Measurements from ENCODE around the gene ATP8A1. TPM values are rescaled to one million over a fixed set of nuclear protein-coding genes. Genes with fewer than 3 reads are reported as not detected.
"Not testable (repeated sequence)": the region's sequence is repeated elsewhere in the genome, so short reads cannot be mapped to it uniquely, and the experiment has no call there.

The ATP8A1 gene
- total RNA-seq, 1 donor, result 26.9 TPM

GRCh38 chr4:42519803-42520417 lies 137.0 kb downstream of the ATP8A1 start:
- DNase-seq (ENCODE audit: low read depth in 2 of 3, low spot score in 2 of 3), result peak; percentile 10 to 69 (median 28)

- no peak for DNase-seq (ENCODE audit: low read depth in 2 of 3, low spot score in 2 of 3)
These were observed 141.6 kb downstream of the ATP8A1 start for GRCh38 chr4:42515156-42515884.

DNA sequence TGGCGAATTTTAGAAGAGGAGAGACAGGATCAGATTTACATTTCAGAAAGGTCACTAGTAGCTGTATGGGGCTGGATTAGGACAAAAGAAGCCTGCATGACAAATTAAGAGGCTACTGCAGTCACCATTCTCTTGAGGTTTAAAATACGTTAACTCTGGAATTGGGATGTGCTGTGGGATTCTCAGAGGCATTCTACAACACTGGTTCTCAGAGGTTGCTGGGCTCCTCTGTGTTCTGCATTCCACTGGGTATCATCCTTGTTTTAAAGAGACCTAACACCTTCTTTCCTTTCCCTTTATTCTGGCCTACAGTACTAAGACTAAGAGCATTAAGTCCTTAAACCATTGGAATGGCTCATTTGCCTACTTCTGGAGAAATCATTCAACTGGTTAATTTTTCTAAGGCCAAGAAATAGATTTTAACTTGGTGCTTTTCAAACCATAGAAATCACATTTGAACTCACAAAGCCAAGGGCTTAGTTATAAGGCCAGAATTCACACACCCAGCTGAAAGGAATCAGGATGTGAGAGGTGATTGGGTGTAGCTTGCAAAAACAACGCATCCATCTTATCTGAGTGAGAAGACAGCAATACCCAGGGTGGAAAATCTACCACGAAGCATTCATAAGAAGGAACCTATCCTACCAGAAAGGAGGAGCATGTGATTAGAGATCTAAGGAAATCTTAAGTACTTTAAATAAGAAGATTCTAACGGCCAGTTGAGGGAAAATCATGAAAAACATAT lies 143.0 kb downstream of the ATP8A1 start:
- no peak for DNase-seq (ENCODE audit: low read depth in 2 of 3, low spot score in 2 of 3)

GRCh38 chr4:42512226-42512625 lies 144.7 kb downstream of the ATP8A1 start:
- DNase-seq (ENCODE audit: low read depth in 2 of 3, low spot score in 2 of 3), result no peak

DNA sequence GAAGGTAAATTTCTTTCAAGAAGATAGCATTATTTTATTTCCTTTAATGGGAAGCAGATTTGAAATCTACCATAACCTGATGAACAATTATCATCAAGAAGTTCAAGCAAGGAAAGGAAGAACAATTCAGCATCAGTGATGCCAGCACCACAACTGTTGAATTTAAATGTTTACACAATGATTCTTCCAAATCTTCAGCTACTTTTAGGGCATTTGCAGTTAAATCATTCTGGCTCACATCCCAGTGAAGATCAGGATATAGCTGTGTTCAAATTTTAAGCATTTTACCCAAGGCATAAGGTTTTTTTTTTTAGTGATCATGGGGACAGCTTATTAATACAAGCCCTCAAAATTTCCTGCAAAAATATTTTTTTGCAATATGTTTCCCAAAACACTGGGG lies 146.7 kb downstream of the ATP8A1 start:
- DNase-seq (ENCODE audit: low read depth in 2 of 3, low spot score in 2 of 3), result no peak

GRCh38 chr4:42501624-42502401 lies 155.1 kb downstream of the ATP8A1 start:
- DNase-seq (ENCODE audit: low read depth in 2 of 3, low spot score in 2 of 3), result no peak

DNA sequence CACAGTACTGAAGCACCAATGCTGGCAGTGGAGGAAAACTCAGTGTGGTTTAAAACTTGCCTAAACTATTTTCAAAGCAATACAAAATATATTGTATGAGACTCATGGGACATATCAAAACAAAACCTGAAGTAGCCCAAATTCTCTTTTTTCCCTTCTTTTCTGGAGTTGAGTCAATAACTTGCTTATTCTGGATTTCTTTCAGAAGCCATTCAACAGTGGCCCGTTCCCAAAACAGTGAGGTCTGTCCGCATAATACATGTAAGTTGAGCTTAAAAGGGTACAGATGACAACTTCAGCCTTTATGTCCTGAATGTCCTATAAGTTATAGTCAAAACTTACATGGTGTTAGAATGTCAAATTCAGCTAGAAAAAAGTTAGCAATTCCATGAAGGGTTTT lies 158.9 kb downstream of the ATP8A1 start:
- DNase-seq (ENCODE audit: low read depth in 2 of 3, low spot score in 2 of 3), result no peak

DNA sequence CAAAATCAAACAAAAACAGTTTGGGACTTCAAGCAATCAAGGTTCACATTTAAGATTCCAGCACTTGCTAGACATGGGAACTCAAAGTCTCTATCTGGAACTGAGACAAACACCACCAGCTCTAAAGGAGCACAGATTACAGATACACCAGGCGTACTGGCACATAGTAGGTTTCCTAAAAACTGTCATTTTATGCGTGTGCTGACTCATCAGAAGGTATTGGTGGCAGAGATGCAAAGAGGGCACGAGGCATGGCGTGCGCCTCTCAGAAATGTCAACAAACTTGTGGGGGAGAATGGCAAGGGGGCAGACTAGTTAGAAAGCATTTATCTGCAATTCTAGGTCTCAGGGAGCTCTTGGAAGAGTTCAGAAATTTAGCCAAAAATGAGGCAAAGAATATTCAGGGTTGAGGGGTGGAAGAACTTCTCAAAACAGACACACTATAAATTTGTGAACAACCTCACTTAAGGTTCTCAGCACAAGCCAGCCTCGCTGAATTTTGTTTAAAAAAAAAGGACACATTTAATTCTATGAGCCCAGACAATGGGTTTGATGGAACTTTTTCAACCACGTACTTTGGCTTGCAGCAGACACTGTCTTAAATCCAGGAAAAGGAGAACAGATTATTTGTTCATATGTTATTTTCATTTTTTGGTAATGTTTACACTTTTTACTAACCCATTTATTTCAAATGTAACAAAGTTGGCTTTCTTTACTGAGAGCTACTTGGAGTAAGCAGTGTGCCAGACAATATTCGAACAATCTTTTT lies 159.6 kb downstream of the ATP8A1 start:
- no peak for DNase-seq (ENCODE audit: low read depth in 2 of 3, low spot score in 2 of 3)

DNA sequence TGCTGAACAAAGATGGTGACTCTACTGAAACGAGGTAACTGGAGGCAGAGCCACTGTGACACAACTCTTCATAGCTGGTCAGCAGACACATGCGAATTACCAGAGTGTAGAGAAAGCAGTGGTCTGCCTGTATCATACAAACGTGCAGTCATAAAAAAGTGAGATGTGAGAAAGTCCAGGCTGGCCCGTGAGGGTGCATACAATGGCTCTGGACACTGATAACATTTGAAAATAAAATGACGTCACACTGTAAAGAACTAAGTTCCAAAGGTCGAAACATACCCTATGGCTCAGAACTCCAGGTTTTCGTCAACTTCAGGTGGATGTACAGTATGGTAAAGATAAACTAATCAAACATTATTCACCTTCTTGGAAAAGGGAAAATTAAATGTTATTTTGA lies 163.9 kb downstream of the ATP8A1 start:
- DNase-seq (ENCODE audit: low read depth in 2 of 3, low spot score in 2 of 3), result no peak

DNA sequence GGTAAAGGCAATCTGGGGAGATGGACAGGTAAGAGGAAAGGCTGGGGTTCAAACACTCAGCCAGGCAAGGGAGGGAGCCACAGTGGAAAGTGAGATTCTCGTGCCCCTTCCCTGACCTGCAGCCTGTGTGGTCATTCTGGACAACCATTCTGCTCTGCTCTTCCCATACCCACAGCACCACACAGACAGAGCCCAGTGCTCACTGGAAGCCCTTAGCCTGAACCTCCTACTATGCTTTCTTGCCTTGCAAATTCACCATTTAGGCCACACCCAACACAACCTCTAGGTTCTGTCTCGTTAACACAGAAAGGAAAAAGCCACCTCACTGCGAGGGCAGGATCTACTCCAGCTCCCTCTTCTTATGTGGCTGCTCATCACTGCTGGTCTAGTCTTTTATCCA lies 166.9 kb downstream of the ATP8A1 start:
- no peak for DNase-seq (ENCODE audit: low read depth in 2 of 3, low spot score in 2 of 3)

- DNase-seq (ENCODE audit: low read depth in 2 of 3, low spot score in 2 of 3), result no peak
These were observed 167.8 kb downstream of the ATP8A1 start for GRCh38 chr4:42489095-42489494.

- no peak for DNase-seq (ENCODE audit: low read depth in 2 of 3, low spot score in 2 of 3)
These were observed 168.4 kb downstream of the ATP8A1 start for GRCh38 chr4:42488554-42488953.

DNA sequence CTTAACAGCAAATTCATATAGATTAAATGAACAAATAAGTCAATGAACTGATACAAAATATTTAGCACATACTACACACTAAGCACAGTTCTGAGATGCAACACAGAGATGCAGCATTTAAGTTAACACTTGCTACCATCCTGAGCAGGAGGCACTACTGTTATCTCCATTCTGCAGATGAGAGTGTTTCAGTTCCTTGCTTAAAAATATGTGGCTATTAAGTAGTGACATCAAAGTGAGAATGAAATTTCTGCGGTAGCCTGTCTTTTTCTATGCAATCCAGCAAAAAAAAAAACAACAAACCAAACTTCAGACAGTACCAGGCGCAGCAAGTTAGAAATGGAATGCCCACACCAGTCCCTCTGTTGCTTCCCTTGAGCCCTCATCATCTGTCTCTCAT lies 168.8 kb downstream of the ATP8A1 start:
- DNase-seq (ENCODE audit: low read depth in 2 of 3, low spot score in 2 of 3), result no peak

DNA sequence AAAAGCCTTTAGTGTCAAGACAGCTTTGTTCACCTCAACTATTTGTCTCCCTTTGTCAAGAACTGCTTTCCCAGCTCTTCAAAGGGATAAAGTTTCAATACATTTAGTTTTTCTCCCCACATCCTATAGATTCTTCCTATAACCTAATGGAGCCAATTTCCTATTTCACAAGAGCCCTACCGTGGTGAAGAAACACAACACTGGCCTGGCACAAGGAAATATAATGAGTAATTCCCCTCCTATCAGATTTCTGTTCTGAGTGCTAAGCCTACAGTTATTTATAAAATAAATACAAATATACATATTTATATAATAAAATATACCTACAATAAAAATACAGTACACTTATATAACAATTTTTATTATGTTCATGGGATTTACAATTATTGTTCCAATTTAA lies 169.7 kb downstream of the ATP8A1 start:
- no peak for DNase-seq (ENCODE audit: low read depth in 2 of 3, low spot score in 2 of 3)

DNA sequence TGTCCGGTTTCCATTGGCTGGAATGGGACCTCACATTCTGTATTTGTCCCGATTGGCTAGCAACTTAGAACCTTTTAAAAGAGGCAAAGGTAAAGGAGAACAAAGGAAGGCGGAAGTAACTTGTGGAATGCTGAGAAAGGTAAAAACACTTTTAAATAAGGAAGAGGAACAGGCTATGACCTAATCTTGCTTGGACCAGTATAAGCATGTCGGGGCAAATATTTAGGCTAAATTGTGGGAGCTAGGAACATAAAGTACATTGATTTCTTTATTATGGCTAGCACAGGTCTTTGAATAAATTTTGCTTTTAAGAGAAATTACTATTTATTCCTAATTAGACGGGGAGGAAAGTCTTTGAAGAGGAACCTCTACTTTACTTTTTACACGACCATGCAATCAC lies 170.7 kb downstream of the ATP8A1 start:
- not testable (repeated sequence) for DNase-seq (ENCODE audit: low read depth in 2 of 3, low spot score in 2 of 3)

DNA sequence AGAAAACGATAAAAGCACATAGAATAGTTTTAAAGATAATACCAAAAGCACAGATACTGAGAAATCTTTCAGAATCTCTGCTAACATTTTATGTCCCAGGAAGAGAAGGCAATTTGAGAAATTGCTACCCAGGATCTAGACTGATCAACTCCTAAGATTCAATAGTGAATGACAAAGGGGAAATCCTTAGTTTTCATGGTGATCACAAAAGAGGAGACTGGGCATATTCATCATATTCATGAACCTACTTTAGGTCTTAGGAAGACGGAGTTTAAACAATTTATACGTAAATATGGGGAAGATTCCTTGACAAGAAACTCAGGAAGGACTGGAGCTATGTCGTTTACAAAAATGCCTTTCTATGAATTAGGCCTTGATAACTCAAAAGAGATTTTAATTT lies 172.3 kb downstream of the ATP8A1 start:
- DNase-seq (ENCODE audit: low read depth in 2 of 3, low spot score in 2 of 3), result no peak

GRCh38 chr4:42483426-42484379 lies 173.2 kb downstream of the ATP8A1 start:
- no peak for DNase-seq (ENCODE audit: low read depth in 2 of 3, low spot score in 2 of 3)

DNA sequence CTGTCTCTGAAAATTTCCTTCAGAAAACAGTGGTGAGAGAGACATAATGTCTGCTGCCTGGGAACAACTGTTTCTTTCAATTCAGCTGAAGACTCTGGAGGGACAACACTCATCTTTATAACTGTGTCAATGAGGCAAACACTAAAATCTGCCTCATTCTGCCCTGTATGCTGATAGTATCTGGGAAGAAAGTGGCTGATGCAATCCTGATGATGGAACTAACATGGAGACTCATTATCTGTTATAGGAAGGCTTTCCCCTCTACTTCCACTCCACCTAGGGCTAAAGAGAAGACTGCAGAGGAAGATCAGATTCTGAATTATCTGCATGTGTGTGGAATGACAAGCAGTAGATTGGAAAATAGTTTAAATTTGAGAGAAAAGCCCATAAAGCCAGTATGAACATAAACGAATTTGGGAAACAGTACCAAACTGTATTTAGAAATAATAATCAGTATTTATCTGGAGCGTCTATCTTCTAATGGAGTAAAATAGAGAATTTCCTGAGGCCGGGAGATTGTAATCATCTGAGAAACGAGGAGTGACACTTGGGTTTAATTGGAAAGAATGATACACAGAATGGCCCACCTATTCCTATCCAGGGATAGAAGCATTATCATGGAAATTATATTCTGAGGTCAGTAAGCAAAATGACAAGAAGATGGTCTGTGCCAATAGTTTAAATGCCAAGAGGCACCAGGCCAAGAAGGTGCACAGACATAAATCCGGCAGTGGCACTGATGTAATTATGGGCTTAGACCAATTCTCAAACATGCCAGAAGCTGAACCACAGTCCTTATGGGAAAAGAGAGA lies 174.2 kb downstream of the ATP8A1 start:
- no peak for DNase-seq (ENCODE audit: low read depth in 2 of 3, low spot score in 2 of 3)
